ENCODE measurements around the gene RNF213.
A peak's percentile ranks its signal among the peaks of the same experiment; 100 is the strongest.

Gene RNF213

DNA sequence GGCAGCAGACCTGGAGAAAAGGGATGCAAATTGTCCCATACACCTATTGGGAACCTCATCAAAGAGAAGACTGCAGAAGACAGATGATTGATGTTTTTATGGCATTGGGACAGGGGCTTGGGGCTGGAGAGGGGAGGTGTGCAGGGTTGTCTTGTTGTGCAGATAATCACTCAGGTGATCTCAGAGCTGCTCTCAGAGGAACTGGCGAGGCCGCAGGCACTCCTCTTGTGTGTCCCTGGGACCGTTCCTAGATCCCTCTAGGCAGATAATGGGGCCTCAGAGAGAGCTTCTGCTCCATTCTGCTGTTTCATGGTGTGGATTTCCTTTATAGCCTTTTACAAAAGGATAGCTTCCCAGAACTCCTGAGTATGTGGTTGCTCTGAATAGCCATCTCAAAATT lies 1.6 kb downstream of the RNF213 start (continued):
- TF ChIP-seq, protein P1, sequence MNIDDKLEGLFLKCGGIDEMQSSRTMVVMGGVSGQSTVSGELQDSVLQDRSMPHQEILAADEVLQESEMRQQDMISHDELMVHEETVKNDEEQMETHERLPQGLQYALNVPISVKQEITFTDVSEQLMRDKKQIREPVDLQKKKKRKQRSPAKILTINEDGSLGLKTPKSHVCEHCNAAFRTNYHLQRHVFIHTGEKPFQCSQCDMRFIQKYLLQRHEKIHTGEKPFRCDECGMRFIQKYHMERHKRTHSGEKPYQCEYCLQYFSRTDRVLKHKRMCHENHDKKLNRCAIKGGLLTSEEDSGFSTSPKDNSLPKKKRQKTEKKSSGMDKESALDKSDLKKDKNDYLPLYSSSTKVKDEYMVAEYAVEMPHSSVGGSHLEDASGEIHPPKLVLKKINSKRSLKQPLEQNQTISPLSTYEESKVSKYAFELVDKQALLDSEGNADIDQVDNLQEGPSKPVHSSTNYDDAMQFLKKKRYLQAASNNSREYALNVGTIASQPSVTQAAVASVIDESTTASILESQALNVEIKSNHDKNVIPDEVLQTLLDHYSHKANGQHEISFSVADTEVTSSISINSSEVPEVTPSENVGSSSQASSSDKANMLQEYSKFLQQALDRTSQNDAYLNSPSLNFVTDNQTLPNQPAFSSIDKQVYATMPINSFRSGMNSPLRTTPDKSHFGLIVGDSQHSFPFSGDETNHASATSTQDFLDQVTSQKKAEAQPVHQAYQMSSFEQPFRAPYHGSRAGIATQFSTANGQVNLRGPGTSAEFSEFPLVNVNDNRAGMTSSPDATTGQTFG (tag by site-specific recombination; IDR thresholded peaks at IDR 0.05; ENCODE audit: borderline replicate concordance) = no peak
- TF ChIP-seq, protein P2, sequence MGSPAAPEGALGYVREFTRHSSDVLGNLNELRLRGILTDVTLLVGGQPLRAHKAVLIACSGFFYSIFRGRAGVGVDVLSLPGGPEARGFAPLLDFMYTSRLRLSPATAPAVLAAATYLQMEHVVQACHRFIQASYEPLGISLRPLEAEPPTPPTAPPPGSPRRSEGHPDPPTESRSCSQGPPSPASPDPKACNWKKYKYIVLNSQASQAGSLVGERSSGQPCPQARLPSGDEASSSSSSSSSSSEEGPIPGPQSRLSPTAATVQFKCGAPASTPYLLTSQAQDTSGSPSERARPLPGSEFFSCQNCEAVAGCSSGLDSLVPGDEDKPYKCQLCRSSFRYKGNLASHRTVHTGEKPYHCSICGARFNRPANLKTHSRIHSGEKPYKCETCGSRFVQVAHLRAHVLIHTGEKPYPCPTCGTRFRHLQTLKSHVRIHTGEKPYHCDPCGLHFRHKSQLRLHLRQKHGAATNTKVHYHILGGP (tag by site-specific recombination; IDR thresholded peaks at IDR 0.05) = no peak
- TF ChIP-seq ZSCAN23 (tag by site-specific recombination; IDR thresholded peaks at IDR 0.05) (no peak), ZNF350 (tag by site-specific recombination; IDR thresholded peaks at IDR 0.05) (no peak)
- TF ChIP-seq, protein P3, sequence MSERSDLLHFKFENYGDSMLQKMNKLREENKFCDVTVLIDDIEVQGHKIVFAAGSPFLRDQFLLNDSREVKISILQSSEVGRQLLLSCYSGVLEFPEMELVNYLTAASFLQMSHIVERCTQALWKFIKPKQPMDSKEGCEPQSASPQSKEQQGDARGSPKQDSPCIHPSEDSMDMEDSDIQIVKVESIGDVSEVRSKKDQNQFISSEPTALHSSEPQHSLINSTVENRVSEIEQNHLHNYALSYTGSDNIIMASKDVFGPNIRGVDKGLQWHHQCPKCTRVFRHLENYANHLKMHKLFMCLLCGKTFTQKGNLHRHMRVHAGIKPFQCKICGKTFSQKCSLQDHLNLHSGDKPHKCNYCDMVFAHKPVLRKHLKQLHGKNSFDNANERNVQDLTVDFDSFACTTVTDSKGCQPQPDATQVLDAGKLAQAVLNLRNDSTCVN (tag by site-specific recombination; optimal IDR thresholded peaks at IDR 0.05) = no peak
- TF ChIP-seq, protein P4, sequence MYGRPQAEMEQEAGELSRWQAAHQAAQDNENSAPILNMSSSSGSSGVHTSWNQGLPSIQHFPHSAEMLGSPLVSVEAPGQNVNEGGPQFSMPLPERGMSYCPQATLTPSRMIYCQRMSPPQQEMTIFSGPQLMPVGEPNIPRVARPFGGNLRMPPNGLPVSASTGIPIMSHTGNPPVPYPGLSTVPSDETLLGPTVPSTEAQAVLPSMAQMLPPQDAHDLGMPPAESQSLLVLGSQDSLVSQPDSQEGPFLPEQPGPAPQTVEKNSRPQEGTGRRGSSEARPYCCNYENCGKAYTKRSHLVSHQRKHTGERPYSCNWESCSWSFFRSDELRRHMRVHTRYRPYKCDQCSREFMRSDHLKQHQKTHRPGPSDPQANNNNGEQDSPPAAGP (tag by site-specific recombination; IDR thresholded peaks at IDR 0.05) = no peak
- TF ChIP-seq, protein P5, sequence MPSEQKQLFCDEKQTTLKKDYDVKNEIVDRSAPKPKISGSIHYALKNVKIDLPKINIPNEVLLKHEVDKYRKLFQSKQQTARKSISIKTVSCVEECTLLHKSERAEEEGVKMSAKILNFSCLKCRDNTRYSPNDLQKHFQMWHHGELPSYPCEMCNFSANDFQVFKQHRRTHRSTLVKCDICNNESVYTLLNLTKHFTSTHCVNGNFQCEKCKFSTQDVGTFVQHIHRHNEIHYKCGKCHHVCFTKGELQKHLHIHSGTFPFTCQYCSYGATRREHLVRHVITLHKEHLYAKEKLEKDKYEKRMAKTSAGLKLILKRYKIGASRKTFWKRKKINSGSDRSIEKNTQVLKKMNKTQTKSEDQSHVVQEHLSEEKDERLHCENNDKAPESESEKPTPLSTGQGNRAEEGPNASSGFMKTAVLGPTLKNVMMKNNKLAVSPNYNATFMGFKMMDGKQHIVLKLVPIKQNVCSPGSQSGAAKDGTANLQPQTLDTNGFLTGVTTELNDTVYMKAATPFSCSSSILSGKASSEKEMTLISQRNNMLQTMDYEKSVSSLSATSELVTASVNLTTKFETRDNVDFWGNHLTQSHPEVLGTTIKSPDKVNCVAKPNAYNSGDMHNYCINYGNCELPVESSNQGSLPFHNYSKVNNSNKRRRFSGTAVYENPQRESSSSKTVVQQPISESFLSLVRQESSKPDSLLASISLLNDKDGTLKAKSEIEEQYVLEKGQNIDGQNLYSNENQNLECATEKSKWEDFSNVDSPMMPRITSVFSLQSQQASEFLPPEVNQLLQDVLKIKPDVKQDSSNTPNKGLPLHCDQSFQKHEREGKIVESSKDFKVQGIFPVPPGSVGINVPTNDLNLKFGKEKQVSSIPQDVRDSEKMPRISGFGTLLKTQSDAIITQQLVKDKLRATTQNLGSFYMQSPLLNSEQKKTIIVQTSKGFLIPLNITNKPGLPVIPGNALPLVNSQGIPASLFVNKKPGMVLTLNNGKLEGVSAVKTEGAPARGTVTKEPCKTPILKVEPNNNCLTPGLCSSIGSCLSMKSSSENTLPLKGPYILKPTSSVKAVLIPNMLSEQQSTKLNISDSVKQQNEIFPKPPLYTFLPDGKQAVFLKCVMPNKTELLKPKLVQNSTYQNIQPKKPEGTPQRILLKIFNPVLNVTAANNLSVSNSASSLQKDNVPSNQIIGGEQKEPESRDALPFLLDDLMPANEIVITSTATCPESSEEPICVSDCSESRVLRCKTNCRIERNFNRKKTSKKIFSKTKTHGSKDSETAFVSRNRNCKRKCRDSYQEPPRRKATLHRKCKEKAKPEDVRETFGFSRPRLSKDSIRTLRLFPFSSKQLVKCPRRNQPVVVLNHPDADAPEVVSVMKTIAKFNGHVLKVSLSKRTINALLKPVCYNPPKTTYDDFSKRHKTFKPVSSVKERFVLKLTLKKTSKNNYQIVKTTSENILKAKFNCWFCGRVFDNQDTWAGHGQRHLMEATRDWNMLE (tag by site-specific recombination; conservative IDR thresholded peaks at IDR 0.05; ENCODE audit: low read depth) = no peak

DNA sequence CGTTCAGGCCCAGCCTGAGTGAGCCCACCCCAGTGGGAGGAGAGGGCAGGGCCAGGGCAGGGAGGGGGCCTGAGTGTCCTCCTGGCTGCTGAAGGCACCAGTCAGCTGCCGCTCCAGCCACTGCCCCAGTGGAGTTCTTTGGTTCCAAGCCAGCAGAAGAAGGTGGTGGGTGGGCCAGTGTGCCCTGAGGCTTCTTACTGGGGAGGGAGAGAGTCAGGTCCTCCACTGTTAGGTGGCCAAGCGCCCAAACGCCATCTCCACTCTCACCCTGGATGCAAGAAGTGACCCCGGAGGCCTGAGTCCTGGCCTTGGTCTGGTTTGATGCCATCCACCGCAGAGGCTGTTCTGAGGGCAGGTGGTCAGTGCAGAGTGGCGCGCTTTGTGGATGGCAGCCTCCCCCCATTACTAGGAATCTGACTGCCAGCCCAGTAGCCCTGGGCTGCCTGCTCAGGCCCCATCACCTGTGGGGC lies 2.2 kb downstream of the RNF213 start:
- ChIA-PET CTCF (no interaction called here), POLR2A (no interaction called here)
- no peak overlapping the region for H3K27ac ChIP-seq (ENCODE audit: extremely low read depth, low read depth, low read length)

More for the DNA sequence above, 2.2 kb downstream of the RNF213 start:
- Histone ChIP-seq H3K9me3 (ENCODE audit: control insufficient read depth, insufficient read depth, low read depth, low read length) (no peaks in the 10 kb centered on the region), H3K36me3 (ENCODE audit: control insufficient read depth in 2 of 2, insufficient read depth in 1 of 2, low read length in 2 of 2) (peaks cover 10 to 29% of the 10 kb centered on the region in 2 experiments; a peak in 2 of 3 replicates), H3K4me3 (ENCODE audit: low read depth, low read length) (no peak overlapping the region), H3K4me1 (ENCODE audit: control insufficient read depth, insufficient read depth, low read length) (peaks cover 6% of the 10 kb centered on the region)
- TF ChIP-seq, protein P6, sequence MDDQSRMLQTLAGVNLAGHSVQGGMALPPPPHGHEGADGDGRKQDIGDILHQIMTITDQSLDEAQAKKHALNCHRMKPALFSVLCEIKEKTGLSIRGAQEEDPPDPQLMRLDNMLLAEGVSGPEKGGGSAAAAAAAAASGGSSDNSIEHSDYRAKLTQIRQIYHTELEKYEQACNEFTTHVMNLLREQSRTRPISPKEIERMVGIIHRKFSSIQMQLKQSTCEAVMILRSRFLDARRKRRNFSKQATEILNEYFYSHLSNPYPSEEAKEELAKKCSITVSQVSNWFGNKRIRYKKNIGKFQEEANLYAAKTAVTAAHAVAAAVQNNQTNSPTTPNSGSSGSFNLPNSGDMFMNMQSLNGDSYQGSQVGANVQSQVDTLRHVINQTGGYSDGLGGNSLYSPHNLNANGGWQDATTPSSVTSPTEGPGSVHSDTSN (CRISPR knock-in tag; IDR thresholded peaks at IDR 0.05) = 0 out of 2 replicates have a peak, but pooled peaks have one; percentile 28
- TF ChIP-seq ZFHX2 (tag by site-specific recombination; conservative IDR thresholded peaks at IDR 0.05) (0 out of 2 replicates have a peak, but pooled peaks have one; percentile 8), EGR2 (tag by site-specific recombination; IDR thresholded peaks at IDR 0.05; ENCODE audit: low read depth) (no peak), ZNF416 (tag by site-specific recombination; IDR thresholded peaks at IDR 0.05) (no peak)

Measured in HEK293 (cell line).